GM12801 (cell line): ENCODE results near the gene CLCN6.

ENCODE experiments used
- TF ChIP-seq, protein P1 (sequence below): IDR thresholded peaks from one replicate; pipeline ENCODE4 v1.5.1; 2011; ENCODE audit warnings: control low read depth; ENCODE audit not compliant: insufficient read length; ENCODE audit errors: extremely low read depth

Gene CLCN6

DNA sequence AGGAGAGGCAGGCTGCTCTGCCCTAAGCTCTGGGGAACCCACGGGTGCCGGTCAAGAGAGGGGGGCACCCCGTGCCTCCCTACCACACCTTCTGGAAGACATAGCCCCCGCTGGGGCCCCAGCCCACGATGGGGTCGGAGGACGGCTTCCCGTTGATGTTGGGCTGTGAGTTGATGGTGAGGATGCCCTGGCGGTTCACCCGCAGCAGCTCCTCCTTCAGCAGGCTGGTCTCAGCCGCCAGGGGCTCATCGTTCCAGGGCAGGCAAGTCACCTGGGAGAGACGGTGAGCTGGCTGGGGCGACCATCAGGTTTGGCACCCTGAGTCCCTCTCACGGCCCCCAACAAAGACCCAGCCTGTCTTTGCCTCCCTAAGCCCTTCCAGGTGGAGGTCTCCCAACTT is 12.2 kb upstream of the CLCN6 start:
- TF ChIP-seq, protein P1, sequence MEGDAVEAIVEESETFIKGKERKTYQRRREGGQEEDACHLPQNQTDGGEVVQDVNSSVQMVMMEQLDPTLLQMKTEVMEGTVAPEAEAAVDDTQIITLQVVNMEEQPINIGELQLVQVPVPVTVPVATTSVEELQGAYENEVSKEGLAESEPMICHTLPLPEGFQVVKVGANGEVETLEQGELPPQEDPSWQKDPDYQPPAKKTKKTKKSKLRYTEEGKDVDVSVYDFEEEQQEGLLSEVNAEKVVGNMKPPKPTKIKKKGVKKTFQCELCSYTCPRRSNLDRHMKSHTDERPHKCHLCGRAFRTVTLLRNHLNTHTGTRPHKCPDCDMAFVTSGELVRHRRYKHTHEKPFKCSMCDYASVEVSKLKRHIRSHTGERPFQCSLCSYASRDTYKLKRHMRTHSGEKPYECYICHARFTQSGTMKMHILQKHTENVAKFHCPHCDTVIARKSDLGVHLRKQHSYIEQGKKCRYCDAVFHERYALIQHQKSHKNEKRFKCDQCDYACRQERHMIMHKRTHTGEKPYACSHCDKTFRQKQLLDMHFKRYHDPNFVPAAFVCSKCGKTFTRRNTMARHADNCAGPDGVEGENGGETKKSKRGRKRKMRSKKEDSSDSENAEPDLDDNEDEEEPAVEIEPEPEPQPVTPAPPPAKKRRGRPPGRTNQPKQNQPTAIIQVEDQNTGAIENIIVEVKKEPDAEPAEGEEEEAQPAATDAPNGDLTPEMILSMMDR, result no peak

DNA sequence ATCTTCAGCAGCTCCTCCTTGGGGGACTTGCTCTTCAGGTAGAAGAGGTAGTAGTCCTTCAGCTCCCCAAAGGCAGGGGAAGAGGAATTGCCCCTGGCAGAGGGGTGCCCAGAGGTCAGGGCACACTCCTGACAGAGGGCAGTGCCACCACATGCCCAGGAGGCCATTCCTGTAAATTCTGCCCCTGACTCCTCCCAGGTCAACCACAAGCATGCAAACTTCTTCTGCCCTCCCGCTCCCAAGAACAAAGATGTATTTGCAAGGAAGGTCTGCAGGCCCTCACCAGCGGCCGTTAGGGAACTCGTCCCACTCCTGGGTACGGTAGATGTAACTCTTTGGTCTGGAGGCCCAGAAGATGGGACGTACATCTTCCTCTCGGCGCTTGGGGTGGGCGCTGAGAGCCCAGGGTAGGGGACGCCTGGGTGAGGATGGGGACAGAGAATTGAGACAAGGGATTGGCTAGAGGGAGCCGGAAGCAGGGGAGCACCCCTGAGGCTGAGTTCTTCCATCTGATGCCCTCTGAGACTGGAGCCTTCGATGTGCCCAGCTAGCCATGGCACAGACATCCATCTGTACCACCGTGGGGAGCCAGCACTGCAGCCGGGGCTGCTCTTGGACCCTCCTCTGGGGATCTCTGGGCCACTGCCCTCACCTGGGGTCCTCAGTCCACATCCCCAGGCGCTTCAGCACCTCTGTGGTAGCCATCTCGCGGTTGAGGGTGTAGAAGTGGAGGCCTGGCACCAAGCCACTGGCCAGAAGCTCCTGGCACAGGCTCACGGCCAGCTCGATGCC is 11.3 kb upstream of the CLCN6 start:
- TF ChIP-seq, protein P1, result no peak

DNA sequence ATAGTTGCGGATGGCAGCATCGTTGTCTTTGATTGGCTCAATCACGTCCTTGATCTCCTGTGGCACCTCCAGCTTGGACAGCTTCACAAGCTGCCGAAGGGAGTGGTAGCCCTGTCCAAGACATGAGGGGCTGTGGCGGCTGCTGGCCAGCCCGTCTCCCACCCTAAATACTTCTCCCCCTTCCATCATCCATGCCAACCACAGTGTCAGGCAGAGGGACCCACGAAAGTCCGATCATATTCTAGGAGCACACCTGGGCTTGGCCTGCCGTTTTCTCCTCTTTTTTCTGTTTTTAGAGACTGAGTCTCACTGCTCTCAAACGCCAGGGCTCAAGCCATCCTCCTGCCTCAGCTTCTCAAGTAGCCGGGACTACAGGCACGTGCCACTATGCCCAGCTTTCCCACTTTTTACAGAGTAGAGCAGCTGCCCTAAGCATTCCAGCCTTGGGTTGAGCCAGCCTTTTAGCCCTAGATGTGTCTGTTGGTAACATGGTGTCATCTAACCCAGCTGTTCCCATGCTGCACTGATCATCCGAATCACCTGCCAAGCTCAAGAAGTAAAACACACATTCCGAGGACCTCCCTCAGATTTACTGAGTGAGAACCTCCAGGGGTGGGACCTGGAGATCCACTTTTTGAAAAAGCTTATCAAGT is 10.6 kb upstream of the CLCN6 start:
- TF ChIP-seq, protein P1, result no peak

DNA sequence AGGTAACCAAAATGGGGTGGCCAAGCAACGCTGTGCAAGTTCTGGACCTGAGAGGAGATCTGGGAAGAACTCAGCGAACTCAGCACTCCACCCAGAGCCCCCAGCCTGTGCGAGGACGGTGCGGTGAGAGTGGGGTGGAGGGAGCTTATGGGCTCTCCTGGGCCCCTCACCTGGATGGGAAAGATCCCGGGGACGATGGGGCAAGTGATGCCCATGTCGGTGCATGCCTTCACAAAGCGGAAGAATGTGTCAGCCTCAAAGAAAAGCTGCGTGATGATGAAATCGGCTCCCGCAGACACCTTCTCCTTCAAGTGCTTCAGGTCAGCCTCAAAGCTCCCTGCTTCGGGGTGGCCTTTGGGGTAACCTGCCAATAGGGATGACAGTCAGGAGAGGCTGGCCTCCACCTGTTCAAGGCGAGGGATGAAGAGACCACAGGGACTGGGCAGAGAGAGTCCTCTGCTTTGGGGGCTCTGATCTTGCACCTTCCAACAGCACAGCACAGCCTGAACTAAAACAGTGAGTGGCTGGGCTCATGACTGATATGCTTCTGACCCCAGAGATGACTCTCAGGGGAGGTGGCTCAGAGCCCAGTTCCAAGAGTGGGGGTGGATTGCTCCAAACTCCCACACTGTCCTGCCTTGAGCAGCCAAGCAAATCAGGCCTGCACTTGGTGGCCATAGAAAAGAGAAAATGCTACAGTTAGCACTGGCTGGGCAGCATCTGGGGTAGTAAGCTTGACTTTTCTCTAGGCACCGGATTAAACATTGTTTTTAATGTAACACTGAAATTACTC is 9.8 kb upstream of the CLCN6 start:
- TF ChIP-seq, protein P1, result no peak

DNA sequence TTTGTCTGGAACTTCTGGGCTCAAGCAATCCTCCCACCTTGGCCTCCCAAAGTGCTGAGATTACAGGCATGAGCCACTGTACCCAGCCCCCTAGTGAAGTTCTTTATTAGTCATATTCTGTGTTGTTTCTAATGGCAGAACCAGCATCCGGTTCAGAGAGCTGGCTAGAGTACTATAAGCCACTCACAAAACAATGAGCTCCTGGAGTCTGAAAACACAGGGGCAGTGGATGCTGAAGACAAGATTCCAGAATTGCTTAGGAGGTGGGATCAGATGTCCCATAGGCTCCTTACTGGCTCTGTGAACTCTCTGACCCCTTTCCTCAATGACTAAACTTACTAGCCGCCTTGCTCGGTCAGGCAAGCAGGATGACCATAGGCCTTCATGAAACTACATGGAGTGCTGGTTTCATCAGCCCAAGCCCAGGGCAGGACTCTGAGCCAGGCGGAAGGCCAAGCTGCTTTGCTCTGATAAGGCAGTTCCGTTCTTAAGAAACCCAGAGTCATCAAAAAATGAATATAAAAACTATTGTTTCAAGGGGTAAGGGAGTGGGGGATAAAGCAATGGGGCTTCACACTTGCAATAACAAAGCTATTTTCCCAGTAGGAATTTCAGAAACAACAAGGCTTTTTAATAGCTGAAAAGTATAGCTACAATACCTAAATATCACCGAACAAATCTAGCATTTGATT is 8.3 kb upstream of the CLCN6 start:
- TF ChIP-seq, protein P1, result no peak

DNA sequence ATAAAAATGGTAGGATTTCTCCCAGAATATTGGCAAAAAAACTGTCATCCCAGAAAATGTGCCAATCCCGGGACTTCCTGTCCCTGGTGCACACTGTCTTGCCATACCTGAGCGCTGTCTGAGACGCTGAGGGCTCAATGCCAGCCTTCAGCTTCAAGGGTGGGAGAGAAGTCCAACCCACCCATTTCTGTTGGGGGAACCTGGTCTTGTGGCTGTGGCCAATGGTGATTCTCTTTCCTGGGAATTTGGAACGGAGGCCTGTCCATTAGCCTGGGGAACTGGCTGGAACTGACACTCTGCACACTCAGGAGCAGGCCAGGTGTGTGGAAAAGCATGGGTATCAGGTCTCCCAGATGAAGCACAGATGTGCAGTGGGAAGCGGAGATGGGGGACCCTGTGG is 6.9 kb upstream of the CLCN6 start:
- TF ChIP-seq, protein P1, result no peak

DNA sequence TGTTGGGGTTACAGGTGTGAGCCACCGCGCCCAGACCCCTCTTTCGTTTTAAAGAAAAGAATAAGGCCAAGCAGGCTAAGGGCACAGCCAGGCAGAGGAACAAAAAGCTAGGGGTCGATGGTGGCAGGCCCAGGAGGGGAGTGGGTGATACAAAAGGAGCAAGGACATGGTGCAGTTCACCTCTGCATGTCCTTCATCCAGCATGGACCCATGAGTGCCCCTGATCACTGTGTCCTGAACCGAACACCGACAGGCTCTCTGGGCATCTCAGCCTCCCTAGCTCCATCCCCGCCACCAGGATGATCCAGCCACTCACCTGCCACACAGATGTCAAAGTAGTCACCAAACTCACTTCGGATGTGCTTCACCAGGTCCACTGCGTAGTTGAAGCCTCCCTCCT is 6.1 kb upstream of the CLCN6 start:
- TF ChIP-seq, protein P1, result no peak
